HepG2 (cell line): ENCODE results near the gene CHST4. TPM values are rescaled to one million over a fixed set of nuclear protein-coding genes. Genes with fewer than 3 reads are reported as not detected.

Source experiments
- ATAC-seq: fragments of 200-7000 bp; cut with Tn5 transposase; 3 replicates; pipeline ENCODE4 v1.9.1; 2020; ENCODE audit warnings: mild to moderate bottlenecking, moderate library complexity
- BruUV-seq: library from RNA; stranded (reverse); fragments of 400-500 nt; replicated peaks from 2 replicates; lab custom pipeline; 2021; lab: Mats Ljungman, UMichigan
- CTCF ChIA-PET: fragments of 300-600 bp; formaldehyde crosslinking; extraction: SDS; loops from one replicate; lab custom pipeline; 2021; ENCODE audit warnings: low total read pairs, inconsistent platforms, low intra/inter-chr PET ratio; lab: Yijun Ruan, JAX
- POLR2A ChIA-PET: fragments of 350-600 bp; sonication (Branson Sonifier 250); formaldehyde crosslinking; loops from one replicate; lab custom pipeline; 2020; ENCODE audit warnings: antibody characterized with exemption, inconsistent platforms; lab: Yijun Ruan, JAX
- DNase-seq: peaks from one replicate; pipeline ENCODE4 v3.0.0-alpha.2; 2015; ENCODE audit warnings: low spot score
- FAIRE-seq: peaks from 3 replicates; lab custom pipeline; 2011; peaks lifted over from hg19 to GRCh38; lab: Jason Lieb, UNC
- H2AFZ ChIP-seq: one replicate; pipeline ENCODE4 v1.6.1; 2011; ENCODE audit warnings: low read length, inconsistent platforms
- H3K27ac ChIP-seq: fragments of 300-600 bp; 3 replicates; pipeline ENCODE4 v1.8.0; 2011; ENCODE audit warnings: mixed run types, mild to moderate bottlenecking, mixed read lengths, low read length, inconsistent platforms; ENCODE audit not compliant: insufficient read depth; ENCODE audit errors: extremely low read length
- H3K27me3 ChIP-seq, 2 experiments: fragments of 200-600 bp in 1 of 2; 2 replicates in 1 of 2; 3 replicates in 1 of 2; pipeline versions ENCODE4 v1.6.0 to v1.8.0; 2011; ENCODE audit warnings: low read length in 2 of 2, mild to moderate bottlenecking in 2 of 2, moderate library complexity in 2 of 2, inconsistent platforms in 1 of 2; ENCODE audit not compliant: insufficient read depth in 2 of 2, control insufficient read depth in 1 of 2
- H3K36me3 ChIP-seq, 2 experiments: fragments of 200-600 bp in 1 of 2; replicated peaks in 1 of 2; 2 replicates in 1 of 2; 3 replicates in 1 of 2; pipeline versions ENCODE4 v1.5.1 to v1.8.0; 2011; ENCODE audit warnings: low read length in 2 of 2, inconsistent platforms in 1 of 2; ENCODE audit not compliant: insufficient read depth in 2 of 2, control insufficient read depth in 1 of 2
- H3K4me1 ChIP-seq: 2 replicates; pipeline ENCODE4 v1.5.1; 2012; ENCODE audit warnings: low read length, inconsistent platforms; ENCODE audit not compliant: insufficient read depth
- H3K4me2 ChIP-seq: 2 replicates; pipeline ENCODE4 v1.6.0; 2011; ENCODE audit warnings: low read depth, low read length, inconsistent platforms
- H3K4me3 ChIP-seq, 3 experiments: fragments of 200-600 bp in 1 of 3; sonication (generic), shearing (Covaris generic) in 1 of 3; replicated peaks in 1 of 3; 2 replicates each; pipeline ENCODE4 v1.5.1; 2011 to 2016; ENCODE audit warnings: low read length in 3 of 3, inconsistent platforms in 2 of 3, low read depth in 2 of 3, mild to moderate bottlenecking in 2 of 3, control low read depth in 1 of 3, mixed read lengths in 1 of 3; ENCODE audit not compliant: insufficient read depth in 1 of 3
- H3K79me2 ChIP-seq: one replicate; pipeline ENCODE4 v1.6.1; 2011; ENCODE audit warnings: low read length, inconsistent platforms; ENCODE audit not compliant: insufficient read depth
- H3K9ac ChIP-seq: 2 replicates; pipeline ENCODE4 v1.6.0; 2011; ENCODE audit warnings: mild to moderate bottlenecking, low read depth, low read length, inconsistent platforms; ENCODE audit not compliant: insufficient read depth
- H3K9me3 ChIP-seq: 2 replicates; pipeline ENCODE4 v1.5.1; 2012; ENCODE audit warnings: mild to moderate bottlenecking, low read length
- H4K20me1 ChIP-seq: 2 replicates; pipeline ENCODE4 v1.6.0; 2011; ENCODE audit warnings: inconsistent platforms, mild to moderate bottlenecking, low read length, moderate library complexity; ENCODE audit not compliant: insufficient read depth
- IKZF1 ChIP-seq: fragments of 450-650 bp; IDR thresholded peaks from 2 replicates; pipeline ENCODE4 v1.7.1; 2016
- LCORL ChIP-seq, 2 experiments: fragments of 450-650 bp in 1 of 2; sonication (generic) in 1 of 2; formaldehyde crosslinking in 1 of 2; IDR thresholded peaks; 2 replicates each; pipeline versions ENCODE4 v1.5.0 to v1.6.1; 2017 to 2020; ENCODE audit warnings: antibody characterized with exemption in 1 of 2, missing genetic modification reagents in 1 of 2
- SKI ChIP-seq: fragments of 450-650 bp; IDR thresholded peaks from one replicate; pipeline ENCODE4 v1.6.1; 2018; ENCODE audit warnings: mild to moderate bottlenecking; ENCODE audit not compliant: partially characterized antibody
- ZKSCAN1 ChIP-seq: fragments of 150-350 bp; IDR thresholded peaks from 2 replicates; pipeline ENCODE4 v1.6.1; 2014; ENCODE audit warnings: low read length
- WGBS: methylation state at CpG from one replicate; pipeline ENCODE4 v1.1.6; 2017; ENCODE audit warnings: low lambda C conversion rate; 5-methylcytosine and 5-hydroxymethylcytosine counted together
- in situ Hi-C: cut with HindIII; loops from 2 replicates; pipeline ENCODE4 v1.10.0; 2017; ENCODE audit warnings: low pct_unique_long_range_greater_than_20kb; ENCODE audit not compliant: extremely low pct_ligation_motif_present
- intact Hi-C: fragments of 100-400 bp; cut with micrococcal nuclease; formaldehyde crosslinking; loops from one replicate; pipeline ENCODE4 v1.10.0; 2022; ENCODE audit not compliant: unreplicated experiment
- polyA plus RNA-seq, 8 experiments: library from polyadenylated mRNA; depleted of rRNA in 3 of 8; stranded (reverse) in 7 of 8; unstranded in 1 of 8; fragments of >200 nt; fragmentation: Illumina TruSeq in 4 of 8; extraction: Trizol in 4 of 8; gene quantifications; 2 replicates each; pipeline versions ENCODE4 v1.2.1 to v1.2.3, GENCODE V29; 2011 to 2016; ENCODE audit warnings: low read depth in 4 of 8, missing spikeins in 1 of 8, mixed read lengths in 1 of 8; ENCODE audit not compliant: insufficient read depth in 1 of 8
- total RNA-seq, 5 experiments: library from RNA; depleted of rRNA; stranded (reverse); fragments of >200 nt; fragmentation: Illumina TruSeq; extraction: Trizol; gene quantifications; 2 replicates each; pipeline ENCODE4 v1.2.3, GENCODE V29; 2016; ENCODE audit warnings: low read depth in 1 of 5

The CHST4 gene
- total and polyA plus RNA-seq, 2 of the 13 experiments (the other 11 are each of a cell fraction or from before 2014, with no cell fraction given), result not detected

GRCh38 chr16:71524566-71525553, 1.4 kb upstream of the CHST4 start:
- H3K27ac ChIP-seq, result no peak overlapping the region
- H3K4me2 ChIP-seq, result no peak overlapping the region
- in situ Hi-C loops (no loop called here), intact Hi-C loops (no loop called here)
- H3K27me3 ChIP-seq, result peaks cover 4 to 72% of the 10 kb centered on the region in 2 experiments
- no peak for FAIRE-seq
- no peaks in the 10 kb centered on the region for H3K79me2 ChIP-seq
- no peak overlapping the region for H2AFZ ChIP-seq
- H3K4me3 ChIP-seq, result no peak overlapping the region
- no peak overlapping the region for H3K9ac ChIP-seq
- ChIA-PET CTCF (no interaction called here), POLR2A (no interaction called here)
- BruUV-seq, result no TSS peak
- DNase-seq, result no peak
- H3K4me1 ChIP-seq, result peaks cover 1% of the 10 kb centered on the region; the same call in 1 of the 2 replicates
- 24% methylated on average over 16 of the region's 16 CpGs for WGBS
- no peaks in the 10 kb centered on the region for H4K20me1 ChIP-seq
- H3K9me3 ChIP-seq, result no peaks in the 10 kb centered on the region
- ATAC-seq, result no peak
- TF ChIP-seq LCORL (IDR thresholded peaks at IDR 0.05), result peak; percentile 92
- TF ChIP-seq LCORL (CRISPR knock-in tag; IDR thresholded peaks at IDR 0.05), result no peak
- TF ChIP-seq SKI, result no peak
- H3K36me3 ChIP-seq, result no peaks in the 10 kb centered on the region

- no peak for FAIRE-seq
- Histone ChIP-seq H3K4me3 (no peak overlapping the region), H3K4me1 (no peaks in the 10 kb centered on the region), H3K27ac (no peak overlapping the region), H3K9ac (no peak overlapping the region), H4K20me1 (no peaks in the 10 kb centered on the region), H2AFZ (no peak overlapping the region), H3K27me3 (peaks cover 3 to 55% of the 10 kb centered on the region in 2 experiments; a peak in 4 of 5 replicates), H3K4me2 (no peak overlapping the region), H3K36me3 (no peaks in the 10 kb centered on the region), H3K9me3 (no peaks in the 10 kb centered on the region), H3K79me2 (no peaks in the 10 kb centered on the region)
- ChIA-PET POLR2A (no interaction called here), CTCF (no interaction called here)
- in situ Hi-C loops, result no loop called here
- DNase-seq, result no peak
- intact Hi-C loops, result no loop called here
- no peak for ATAC-seq
- no TSS peak for BruUV-seq
- TF ChIP-seq IKZF1 (no peak), ZKSCAN1 (0 out of 2 replicates have a peak, but pooled peaks have one; percentile 51)
- 25% methylated on average over 1 of the region's 1 CpG for WGBS
Observed at GRCh38 chr16:71528257-71528656, 2.0 kb downstream of the CHST4 start.
